Breast epithelium (tissue), 3 donors: ENCODE measurements around the gene KLHL3.

Experiments used
- POLR2A ChIP-seq: fragments of 450-650 bp; IDR thresholded peaks from one replicate; pipeline ENCODE4 v1.6.1; 2016; ENCODE audit warnings: antibody characterized with exemption, mild to moderate bottlenecking, moderate library complexity
- TF ChIP-seq, protein P1 (sequence below), 3 donors: fragments of 450-650 bp; IDR thresholded peaks; one replicate each; pipeline ENCODE4 v1.5.1; 2016 to 2017; ENCODE audit warnings: antibody characterized with exemption in 3 of 3, mild to moderate bottlenecking in 3 of 3, moderate library complexity in 3 of 3

DNA sequence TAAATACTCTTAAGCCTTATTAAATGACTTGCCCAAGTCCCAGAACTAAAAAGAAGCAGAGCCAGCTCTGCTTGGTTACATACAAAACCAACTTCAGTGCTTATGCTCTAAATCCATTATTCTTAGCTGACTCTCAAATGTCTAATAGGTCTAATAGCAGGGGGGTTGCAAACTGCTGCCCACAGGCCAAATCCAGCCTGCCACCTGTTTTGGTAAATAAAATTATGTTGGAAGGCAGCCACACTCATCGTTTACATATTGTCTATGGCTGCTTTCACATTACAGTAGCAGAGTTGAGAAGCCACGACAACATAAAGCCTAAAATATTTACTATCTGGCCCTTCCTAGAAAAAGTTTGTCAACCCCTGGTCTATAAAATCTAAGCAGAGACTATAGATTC is 69.0 kb downstream of the KLHL3 start:
- TF ChIP-seq, protein P1, sequence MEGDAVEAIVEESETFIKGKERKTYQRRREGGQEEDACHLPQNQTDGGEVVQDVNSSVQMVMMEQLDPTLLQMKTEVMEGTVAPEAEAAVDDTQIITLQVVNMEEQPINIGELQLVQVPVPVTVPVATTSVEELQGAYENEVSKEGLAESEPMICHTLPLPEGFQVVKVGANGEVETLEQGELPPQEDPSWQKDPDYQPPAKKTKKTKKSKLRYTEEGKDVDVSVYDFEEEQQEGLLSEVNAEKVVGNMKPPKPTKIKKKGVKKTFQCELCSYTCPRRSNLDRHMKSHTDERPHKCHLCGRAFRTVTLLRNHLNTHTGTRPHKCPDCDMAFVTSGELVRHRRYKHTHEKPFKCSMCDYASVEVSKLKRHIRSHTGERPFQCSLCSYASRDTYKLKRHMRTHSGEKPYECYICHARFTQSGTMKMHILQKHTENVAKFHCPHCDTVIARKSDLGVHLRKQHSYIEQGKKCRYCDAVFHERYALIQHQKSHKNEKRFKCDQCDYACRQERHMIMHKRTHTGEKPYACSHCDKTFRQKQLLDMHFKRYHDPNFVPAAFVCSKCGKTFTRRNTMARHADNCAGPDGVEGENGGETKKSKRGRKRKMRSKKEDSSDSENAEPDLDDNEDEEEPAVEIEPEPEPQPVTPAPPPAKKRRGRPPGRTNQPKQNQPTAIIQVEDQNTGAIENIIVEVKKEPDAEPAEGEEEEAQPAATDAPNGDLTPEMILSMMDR (IDR thresholded peaks at IDR 0.05): no peak
- TF ChIP-seq POLR2A: no peak
